SU-DHL-6 (cell line): ENCODE results near the gene TRNP1.

Source experiments
- H2AFZ ChIP-seq: fragments of 200-600 bp; sonication (generic); 2 replicates; pipeline ENCODE4 v1.6.1; 2014; ENCODE audit warnings: low read depth, mild to moderate bottlenecking, moderate library complexity, mixed read lengths, antibody characterized with exemption, low read length; ENCODE audit not compliant: severe bottlenecking
- H3F3A ChIP-seq: fragments of 200-600 bp; shearing (Covaris generic); 2 replicates; pipeline ENCODE4 v1.6.0; 2016; ENCODE audit warnings: antibody characterized with exemption, mild to moderate bottlenecking; ENCODE audit not compliant: insufficient read depth
- H3K27ac ChIP-seq: fragments of 200-600 bp; sonication (generic); 2 replicates; pipeline ENCODE4 v1.5.1; 2016; ENCODE audit warnings: low read depth, mild to moderate bottlenecking, low read length, moderate library complexity, mixed read lengths
- H3K27me3 ChIP-seq: fragments of 200-600 bp; sonication (generic), shearing (Covaris generic); 2 replicates; pipeline ENCODE4 v1.6.0; 2014; ENCODE audit warnings: mild to moderate bottlenecking, low read length
- H3K36me3 ChIP-seq: fragments of 200-600 bp; sonication (generic); 2 replicates; pipeline ENCODE4 v1.6.1; 2014; ENCODE audit warnings: mild to moderate bottlenecking, low read length, mixed read lengths
- H3K4me2 ChIP-seq: fragments of 300-600, 200-600 bp; shearing (Covaris generic), sonication (generic); 2 replicates; pipeline ENCODE4 v1.6.0; 2014; ENCODE audit warnings: low read length, low read depth, mild to moderate bottlenecking; ENCODE audit not compliant: poor library complexity, severe bottlenecking
- H3K4me3 ChIP-seq: fragments of 200-600 bp; sonication (generic); 2 replicates; pipeline ENCODE4 v1.5.1; 2014; ENCODE audit warnings: antibody characterized with exemption, low read length, mild to moderate bottlenecking, mixed read lengths; ENCODE audit not compliant: insufficient read depth, poor library complexity, severe bottlenecking
- H3K79me2 ChIP-seq: fragments of 200-600 bp; sonication (generic); 2 replicates; pipeline ENCODE4 v1.6.1; 2014; ENCODE audit warnings: mild to moderate bottlenecking, low read length, moderate library complexity; ENCODE audit not compliant: insufficient read depth
- H3K9ac ChIP-seq: fragments of 200-600 bp; sonication (generic); 2 replicates; pipeline ENCODE4 v1.7.0; 2014; ENCODE audit warnings: mild to moderate bottlenecking, low read length
- H3K9me2 ChIP-seq: fragments of 200-600 bp; sonication (generic); replicated peaks from 2 replicates; pipeline ENCODE4 v1.6.1; 2014; ENCODE audit warnings: low read length; ENCODE audit not compliant: insufficient read depth
- H3K9me3 ChIP-seq: fragments of 200-600 bp; sonication (generic); 2 replicates; pipeline ENCODE4 v1.6.1; 2014; ENCODE audit warnings: low read length, mixed read lengths; ENCODE audit not compliant: insufficient read depth
- H4K20me1 ChIP-seq: fragments of 200-600 bp; sonication (generic); 2 replicates; pipeline ENCODE4 v1.6.1; 2014; ENCODE audit warnings: low read depth, mild to moderate bottlenecking, antibody characterized with exemption, low read length, moderate library complexity, mixed read lengths
- EZH2phosphoT487 ChIP-seq: fragments of 200-600 bp; sonication (generic), shearing (Covaris generic); conservative IDR thresholded peaks from 2 replicates; pipeline ENCODE4 v1.6.1; 2018; ENCODE audit warnings: mild to moderate bottlenecking, antibody characterized with exemption, low read length, moderate library complexity, mixed read lengths
- TF ChIP-seq, protein P1 (sequence below): fragments of 200-600 bp; sonication (generic); IDR thresholded peaks from one replicate; pipeline ENCODE4 v1.5.1; 2017; ENCODE audit warnings: antibody characterized with exemption, mild to moderate bottlenecking, low read length, moderate library complexity; ENCODE audit not compliant: insufficient read depth, poor library complexity, severe bottlenecking

The TRNP1 gene

DNA sequence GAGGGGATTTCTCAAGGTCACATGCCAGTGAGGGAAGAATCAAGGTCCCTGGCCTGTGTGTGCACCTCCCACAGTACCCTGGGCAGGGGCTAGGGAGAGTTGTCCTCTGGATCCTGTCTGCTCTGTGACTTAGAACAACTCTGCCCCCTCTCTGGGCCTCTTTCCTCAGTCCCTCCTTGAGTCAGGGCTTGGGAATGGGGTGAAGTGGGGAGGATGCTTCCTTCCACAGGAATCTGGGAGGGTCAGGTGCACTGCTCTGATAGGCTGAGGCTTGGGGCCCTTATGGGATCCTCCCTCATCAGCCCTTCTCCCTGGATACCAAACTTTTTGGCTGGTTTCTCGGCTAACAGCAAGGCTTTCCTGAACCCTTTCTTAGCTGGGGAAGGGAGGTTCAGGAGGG, 2.5 kb downstream of the TRNP1 start:
- H3F3A ChIP-seq: no peaks in the 10 kb centered on the region
- no peaks in the 10 kb centered on the region for H3K27me3 ChIP-seq
- H4K20me1 ChIP-seq: no peaks in the 10 kb centered on the region
- no peak overlapping the region for H3K27ac ChIP-seq
- no peaks in the 10 kb centered on the region for H3K79me2 ChIP-seq
- TF ChIP-seq EZH2phosphoT487: no peak
- no peaks in the 10 kb centered on the region for H3K36me3 ChIP-seq
- H3K9me3 ChIP-seq: no peaks in the 10 kb centered on the region
- H3K9ac ChIP-seq: no peak overlapping the region
- H2AFZ ChIP-seq: no peak overlapping the region
- H3K4me3 ChIP-seq: no peak overlapping the region
- H3K9me2 ChIP-seq: no peaks in the 10 kb centered on the region
- no peak overlapping the region for H3K4me2 ChIP-seq

DNA sequence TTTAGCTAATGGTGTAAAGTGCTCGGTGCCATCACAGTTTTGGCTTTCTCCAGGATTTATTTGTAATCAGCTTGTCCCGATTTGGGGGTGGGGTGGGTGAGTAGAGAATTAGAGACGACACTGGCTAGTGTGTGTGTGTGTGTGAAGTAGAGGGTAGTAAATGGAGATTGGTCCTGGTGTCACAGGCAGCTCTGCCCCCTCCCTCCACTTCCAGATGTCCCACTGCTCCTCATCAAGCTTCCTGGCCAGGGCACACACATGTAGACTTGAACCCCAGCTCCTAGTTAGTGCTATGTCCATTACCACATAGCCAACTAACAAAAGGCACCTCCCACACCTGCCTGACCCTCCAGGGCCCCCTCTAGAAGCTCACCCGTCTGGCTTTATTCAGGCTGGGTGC, 3.2 kb downstream of the TRNP1 start:
- H3K27me3 ChIP-seq: no peaks in the 10 kb centered on the region
- TF ChIP-seq, protein P1, sequence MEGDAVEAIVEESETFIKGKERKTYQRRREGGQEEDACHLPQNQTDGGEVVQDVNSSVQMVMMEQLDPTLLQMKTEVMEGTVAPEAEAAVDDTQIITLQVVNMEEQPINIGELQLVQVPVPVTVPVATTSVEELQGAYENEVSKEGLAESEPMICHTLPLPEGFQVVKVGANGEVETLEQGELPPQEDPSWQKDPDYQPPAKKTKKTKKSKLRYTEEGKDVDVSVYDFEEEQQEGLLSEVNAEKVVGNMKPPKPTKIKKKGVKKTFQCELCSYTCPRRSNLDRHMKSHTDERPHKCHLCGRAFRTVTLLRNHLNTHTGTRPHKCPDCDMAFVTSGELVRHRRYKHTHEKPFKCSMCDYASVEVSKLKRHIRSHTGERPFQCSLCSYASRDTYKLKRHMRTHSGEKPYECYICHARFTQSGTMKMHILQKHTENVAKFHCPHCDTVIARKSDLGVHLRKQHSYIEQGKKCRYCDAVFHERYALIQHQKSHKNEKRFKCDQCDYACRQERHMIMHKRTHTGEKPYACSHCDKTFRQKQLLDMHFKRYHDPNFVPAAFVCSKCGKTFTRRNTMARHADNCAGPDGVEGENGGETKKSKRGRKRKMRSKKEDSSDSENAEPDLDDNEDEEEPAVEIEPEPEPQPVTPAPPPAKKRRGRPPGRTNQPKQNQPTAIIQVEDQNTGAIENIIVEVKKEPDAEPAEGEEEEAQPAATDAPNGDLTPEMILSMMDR: no peak
- TF ChIP-seq EZH2phosphoT487: no peak
- no peaks in the 10 kb centered on the region for H3K9me2 ChIP-seq
- H3K79me2 ChIP-seq: no peaks in the 10 kb centered on the region
- H3K27ac ChIP-seq: no peak overlapping the region
- H4K20me1 ChIP-seq: no peaks in the 10 kb centered on the region
- H3K4me2 ChIP-seq: no peak overlapping the region
- H3K36me3 ChIP-seq: no peaks in the 10 kb centered on the region
- no peak overlapping the region for H3K9ac ChIP-seq
- H3K9me3 ChIP-seq: no peaks in the 10 kb centered on the region
- no peak overlapping the region for H3K4me3 ChIP-seq
- H2AFZ ChIP-seq: no peak overlapping the region
- no peaks in the 10 kb centered on the region for H3F3A ChIP-seq

DNA sequence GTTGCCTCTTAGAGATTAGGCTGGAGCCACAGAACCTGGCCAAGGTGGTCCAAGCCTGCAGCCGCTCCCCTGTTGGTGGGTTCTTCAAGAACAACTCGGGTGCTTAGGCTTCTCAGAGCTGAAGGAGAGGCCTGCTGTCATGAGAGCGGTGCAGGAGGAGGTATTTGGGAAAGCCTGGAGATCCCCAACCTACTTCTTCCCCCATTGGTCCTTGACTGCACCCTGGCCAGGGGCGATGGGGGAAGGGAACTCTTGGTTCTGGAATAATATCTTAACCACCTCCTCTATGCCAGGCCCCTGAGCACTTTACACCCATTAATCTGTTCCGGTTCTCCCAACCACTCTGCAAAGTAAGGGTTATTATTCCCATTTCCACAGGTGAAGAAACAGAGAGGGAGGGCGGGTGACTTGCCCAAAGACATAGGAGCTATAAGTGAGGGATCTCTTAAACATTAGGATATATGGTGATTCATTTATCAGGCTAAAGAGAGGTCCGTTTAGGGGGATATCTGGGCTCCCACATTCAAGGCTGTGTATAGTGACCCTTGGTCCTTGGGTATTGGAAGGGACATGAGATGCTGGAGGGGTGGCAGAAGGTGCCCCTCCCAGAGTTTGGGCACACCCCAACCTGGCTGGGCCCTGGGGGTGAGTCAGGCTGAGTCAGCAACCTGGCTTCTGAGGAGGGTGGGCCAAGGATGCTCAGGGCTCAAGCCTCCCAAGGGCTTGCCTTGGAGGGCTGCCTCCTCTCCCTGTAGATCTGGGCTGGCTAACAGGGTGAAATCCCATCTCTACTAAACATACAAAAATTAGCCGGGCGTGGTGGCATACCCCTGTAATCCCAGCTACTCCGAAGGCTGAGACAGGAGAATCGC, 5.2 kb downstream of the TRNP1 start:
- H3K79me2 ChIP-seq: no peaks in the 10 kb centered on the region
- H3K9me2 ChIP-seq: no peaks in the 10 kb centered on the region
- H3K27ac ChIP-seq: no peak overlapping the region
- no peaks in the 10 kb centered on the region for H3K9me3 ChIP-seq
- no peaks in the 10 kb centered on the region for H3K27me3 ChIP-seq
- no peak overlapping the region for H3K4me2 ChIP-seq
- no peak overlapping the region for H3K4me3 ChIP-seq
- H3F3A ChIP-seq: no peaks in the 10 kb centered on the region
- no peak overlapping the region for H2AFZ ChIP-seq
- TF ChIP-seq, protein P1: no peak
- TF ChIP-seq EZH2phosphoT487: no peak
- no peak overlapping the region for H3K9ac ChIP-seq
- H4K20me1 ChIP-seq: no peaks in the 10 kb centered on the region
- no peaks in the 10 kb centered on the region for H3K36me3 ChIP-seq

DNA sequence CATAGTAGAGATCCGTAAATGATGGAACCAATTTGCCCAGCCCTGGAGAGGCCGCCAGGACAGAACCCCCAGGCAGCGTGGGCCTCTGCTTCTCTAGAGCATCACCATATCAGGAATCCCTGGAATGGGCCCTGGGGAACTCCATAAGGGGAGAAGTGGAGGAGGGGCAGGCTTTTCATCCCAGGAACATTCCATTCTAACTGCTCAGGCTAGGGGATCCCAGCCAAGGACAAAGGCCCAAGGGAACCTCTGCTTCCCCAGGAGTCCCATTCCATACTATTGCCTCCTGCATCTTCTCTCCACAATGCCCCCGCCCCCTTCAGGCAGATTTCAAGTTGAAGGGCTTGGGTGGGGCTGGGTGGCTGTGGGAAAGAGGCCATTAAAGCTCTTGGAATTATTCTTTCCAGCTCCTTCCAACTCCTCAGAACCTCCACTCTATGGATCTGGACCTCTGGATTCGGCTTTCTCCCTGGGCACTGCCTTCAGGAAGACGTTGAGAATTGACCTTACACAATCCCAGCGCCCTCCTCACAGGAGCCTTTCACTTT, 6.0 kb downstream of the TRNP1 start:
- no peak overlapping the region for H3K4me3 ChIP-seq
- TF ChIP-seq EZH2phosphoT487: no peak
- TF ChIP-seq, protein P1: no peak
- no peaks in the 10 kb centered on the region for H3K9me3 ChIP-seq
- no peaks in the 10 kb centered on the region for H3K27me3 ChIP-seq
- H3K36me3 ChIP-seq: no peaks in the 10 kb centered on the region
- H2AFZ ChIP-seq: no peak overlapping the region
- H3K9me2 ChIP-seq: no peaks in the 10 kb centered on the region
- no peaks in the 10 kb centered on the region for H3F3A ChIP-seq
- no peak overlapping the region for H3K27ac ChIP-seq
- H3K79me2 ChIP-seq: no peaks in the 10 kb centered on the region
- H3K9ac ChIP-seq: no peak overlapping the region
- no peak overlapping the region for H3K4me2 ChIP-seq
- no peaks in the 10 kb centered on the region for H4K20me1 ChIP-seq
